ENCODE measurements around the gene ZNRF3.

Gene ZNRF3

GRCh38 chr22:29002603-29003002 lies 119.2 kb downstream of the ZNRF3 start:
- TF ChIP-seq, protein P1, sequence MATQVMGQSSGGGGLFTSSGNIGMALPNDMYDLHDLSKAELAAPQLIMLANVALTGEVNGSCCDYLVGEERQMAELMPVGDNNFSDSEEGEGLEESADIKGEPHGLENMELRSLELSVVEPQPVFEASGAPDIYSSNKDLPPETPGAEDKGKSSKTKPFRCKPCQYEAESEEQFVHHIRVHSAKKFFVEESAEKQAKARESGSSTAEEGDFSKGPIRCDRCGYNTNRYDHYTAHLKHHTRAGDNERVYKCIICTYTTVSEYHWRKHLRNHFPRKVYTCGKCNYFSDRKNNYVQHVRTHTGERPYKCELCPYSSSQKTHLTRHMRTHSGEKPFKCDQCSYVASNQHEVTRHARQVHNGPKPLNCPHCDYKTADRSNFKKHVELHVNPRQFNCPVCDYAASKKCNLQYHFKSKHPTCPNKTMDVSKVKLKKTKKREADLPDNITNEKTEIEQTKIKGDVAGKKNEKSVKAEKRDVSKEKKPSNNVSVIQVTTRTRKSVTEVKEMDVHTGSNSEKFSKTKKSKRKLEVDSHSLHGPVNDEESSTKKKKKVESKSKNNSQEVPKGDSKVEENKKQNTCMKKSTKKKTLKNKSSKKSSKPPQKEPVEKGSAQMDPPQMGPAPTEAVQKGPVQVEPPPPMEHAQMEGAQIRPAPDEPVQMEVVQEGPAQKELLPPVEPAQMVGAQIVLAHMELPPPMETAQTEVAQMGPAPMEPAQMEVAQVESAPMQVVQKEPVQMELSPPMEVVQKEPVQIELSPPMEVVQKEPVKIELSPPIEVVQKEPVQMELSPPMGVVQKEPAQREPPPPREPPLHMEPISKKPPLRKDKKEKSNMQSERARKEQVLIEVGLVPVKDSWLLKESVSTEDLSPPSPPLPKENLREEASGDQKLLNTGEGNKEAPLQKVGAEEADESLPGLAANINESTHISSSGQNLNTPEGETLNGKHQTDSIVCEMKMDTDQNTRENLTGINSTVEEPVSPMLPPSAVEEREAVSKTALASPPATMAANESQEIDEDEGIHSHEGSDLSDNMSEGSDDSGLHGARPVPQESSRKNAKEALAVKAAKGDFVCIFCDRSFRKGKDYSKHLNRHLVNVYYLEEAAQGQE (IDR thresholded peaks at IDR 0.05; ENCODE audit: low read depth) = no peak
- TF ChIP-seq, protein P2, sequence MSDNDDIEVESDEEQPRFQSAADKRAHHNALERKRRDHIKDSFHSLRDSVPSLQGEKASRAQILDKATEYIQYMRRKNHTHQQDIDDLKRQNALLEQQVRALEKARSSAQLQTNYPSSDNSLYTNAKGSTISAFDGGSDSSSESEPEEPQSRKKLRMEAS (IDR thresholded peaks at IDR 0.05) = no peak

DNA sequence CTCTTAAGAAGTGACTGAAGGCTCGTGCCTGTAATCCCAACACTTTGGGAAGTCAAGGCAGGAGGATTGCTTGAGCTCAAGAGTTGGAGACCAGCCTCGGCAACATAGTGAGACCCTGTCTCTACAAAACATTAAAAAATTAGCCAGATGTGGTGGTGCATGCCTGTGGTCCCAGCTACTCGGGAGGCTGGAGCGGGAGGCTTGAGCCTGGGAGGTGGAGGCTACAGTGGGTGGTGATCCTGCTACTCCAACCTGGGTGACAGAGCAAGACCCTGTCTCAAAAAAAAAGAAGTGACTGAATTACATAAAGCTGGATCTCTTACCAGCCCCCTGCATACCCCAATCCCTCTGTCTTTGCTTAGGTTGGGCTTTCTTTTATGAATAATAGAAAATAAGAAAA lies 120.2 kb downstream of the ZNRF3 start:
- no peak for TF ChIP-seq YY1 (IDR thresholded peaks at IDR 0.05; ENCODE audit: low read depth)
- TF ChIP-seq CREB1 (IDR thresholded peaks at IDR 0.05; ENCODE audit: low read depth) = no peak
- no peak for TF ChIP-seq TAF1 (IDR thresholded peaks at IDR 0.05; ENCODE audit: low read depth)
- TF ChIP-seq NFIC (IDR thresholded peaks at IDR 0.05) = no peak

- TF ChIP-seq NFIC (IDR thresholded peaks at IDR 0.05) (peak; percentile 85), TEAD4 (IDR thresholded peaks at IDR 0.05) (no peak)
Measured at GRCh38 chr22:29003975-29004646, 120.7 kb downstream of the ZNRF3 start.

- TF ChIP-seq, protein P2 (IDR thresholded peaks at IDR 0.05) = 0 out of 2 replicates have a peak, but pooled peaks have one; percentile 59
- TF ChIP-seq YY1 (IDR thresholded peaks at IDR 0.05; ENCODE audit: low read depth) = 0 out of 2 replicates have a peak, but pooled peaks have one; percentile 19
- TF ChIP-seq EGR1 (IDR thresholded peaks at IDR 0.05) = no peak
Measured at GRCh38 chr22:29004647-29005371, 121.4 kb downstream of the ZNRF3 start.

GRCh38 chr22:29006346-29006745 lies 123.0 kb downstream of the ZNRF3 start:
- TF ChIP-seq TCF12 (IDR thresholded peaks at IDR 0.05; ENCODE audit: low read depth) (no peak), CREB1 (IDR thresholded peaks at IDR 0.05; ENCODE audit: low read depth) (no peak), ZBTB7A (IDR thresholded peaks at IDR 0.05; ENCODE audit: low read depth) (no peak), EGR1 (IDR thresholded peaks at IDR 0.05) (no peak), CEBPB (IDR thresholded peaks at IDR 0.05) (no peak), TEAD4 (IDR thresholded peaks at IDR 0.05) (no peak), YY1 (IDR thresholded peaks at IDR 0.05; ENCODE audit: low read depth) (no peak), TAF1 (IDR thresholded peaks at IDR 0.05; ENCODE audit: low read depth) (no peak), NFIC (IDR thresholded peaks at IDR 0.05) (no peak), RAD21 (IDR thresholded peaks at IDR 0.05; ENCODE audit: low read depth) (no peak), FOXM1 (IDR thresholded peaks at IDR 0.05; ENCODE audit: borderline replicate concordance, low read depth) (no peak), EP300 (IDR thresholded peaks at IDR 0.05; ENCODE audit: borderline replicate concordance) (no peak)
- TF ChIP-seq, protein P2 (IDR thresholded peaks at IDR 0.05) = no peak
- TF ChIP-seq, protein P3, sequence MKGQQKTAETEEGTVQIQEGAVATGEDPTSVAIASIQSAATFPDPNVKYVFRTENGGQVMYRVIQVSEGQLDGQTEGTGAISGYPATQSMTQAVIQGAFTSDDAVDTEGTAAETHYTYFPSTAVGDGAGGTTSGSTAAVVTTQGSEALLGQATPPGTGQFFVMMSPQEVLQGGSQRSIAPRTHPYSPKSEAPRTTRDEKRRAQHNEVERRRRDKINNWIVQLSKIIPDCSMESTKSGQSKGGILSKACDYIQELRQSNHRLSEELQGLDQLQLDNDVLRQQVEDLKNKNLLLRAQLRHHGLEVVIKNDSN (IDR thresholded peaks at IDR 0.05) = no peak
- TF ChIP-seq, protein P1 (IDR thresholded peaks at IDR 0.05; ENCODE audit: low read depth) = no peak

DNA sequence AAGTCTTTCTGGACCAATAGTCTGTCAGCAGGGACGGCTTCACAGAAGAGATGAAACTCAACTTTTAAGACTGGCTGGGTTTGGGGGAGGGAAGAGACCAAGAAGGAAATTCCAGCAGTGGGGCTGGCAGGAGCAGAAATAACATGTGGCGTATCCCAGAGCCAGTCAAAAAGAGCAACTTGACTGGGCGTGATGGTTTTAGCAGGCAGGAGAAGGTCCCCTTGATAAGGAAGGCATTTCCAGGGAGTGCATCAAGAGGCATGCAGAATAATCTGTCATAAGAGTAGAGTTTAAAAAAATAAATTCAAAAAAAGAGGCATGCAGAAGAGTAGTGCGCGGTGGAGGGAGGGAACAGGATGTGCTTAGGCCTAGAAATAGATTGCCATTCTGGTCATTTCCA lies 125.8 kb downstream of the ZNRF3 start:
- TF ChIP-seq CREB1 (IDR thresholded peaks at IDR 0.05; ENCODE audit: low read depth) (no peak), TEAD4 (IDR thresholded peaks at IDR 0.05) (no peak), EP300 (IDR thresholded peaks at IDR 0.05; ENCODE audit: borderline replicate concordance) (no peak), FOXM1 (IDR thresholded peaks at IDR 0.05; ENCODE audit: borderline replicate concordance, low read depth) (no peak), CEBPB (IDR thresholded peaks at IDR 0.05) (no peak)
- TF ChIP-seq, protein P3 (IDR thresholded peaks at IDR 0.05) = no peak
- TF ChIP-seq, protein P1 (IDR thresholded peaks at IDR 0.05; ENCODE audit: low read depth) = no peak

All from Ishikawa (cell line).